Neural progenitor cell (in vitro differentiated cells): Measurements from ENCODE around the gene SCART1. TPM values are rescaled to one million over a fixed set of nuclear protein-coding genes. Genes with fewer than 3 reads are reported as not detected.

Experiments used
- DNase-seq: peaks from one replicate; pipeline ENCODE4 v3.0.0-alpha.2; 2016; ENCODE audit warnings: low spot score
- H2AFZ ChIP-seq: fragments of 200-600 bp; sonication (generic); replicated peaks from 2 replicates; pipeline ENCODE4 v1.6.1; 2016; ENCODE audit warnings: antibody characterized with exemption
- H3F3A ChIP-seq: fragments of 200-600 bp; sonication (generic); 2 replicates; pipeline ENCODE4 v1.6.1; 2016; ENCODE audit warnings: antibody characterized with exemption, low read depth
- H3K27ac ChIP-seq: fragments of 200-600 bp; sonication (generic); 2 replicates; pipeline ENCODE4 v1.5.1; 2016; ENCODE audit warnings: mild to moderate bottlenecking
- H3K27me3 ChIP-seq: fragments of 200-600 bp; sonication (generic); 2 replicates; pipeline ENCODE4 v1.6.1; 2016; ENCODE audit warnings: mild to moderate bottlenecking, moderate library complexity
- H3K36me3 ChIP-seq: fragments of 200-600 bp; sonication (generic); 2 replicates; pipeline ENCODE4 v1.5.1; 2016
- H3K4me1 ChIP-seq: fragments of 200-600 bp; sonication (generic); 2 replicates; pipeline ENCODE4 v1.6.1; 2016; ENCODE audit warnings: mixed run types
- H3K4me2 ChIP-seq: fragments of 200-600 bp; sonication (generic); 2 replicates; pipeline ENCODE4 v1.6.1; 2016
- H3K4me3 ChIP-seq: fragments of 200-600 bp; sonication (generic); 2 replicates; pipeline ENCODE4 v1.5.1; 2016
- H3K79me2 ChIP-seq: fragments of 200-600 bp; sonication (generic); 2 replicates; pipeline ENCODE4 v1.6.1; 2016; ENCODE audit warnings: low read depth
- H3K9ac ChIP-seq: fragments of 200-600 bp; sonication (generic); 2 replicates; pipeline ENCODE4 v1.6.1; 2016
- H3K9me3 ChIP-seq: fragments of 200-600 bp; sonication (generic); 2 replicates; pipeline ENCODE4 v1.5.1; 2016; ENCODE audit warnings: low read depth
- H4K20me1 ChIP-seq: fragments of 200-600 bp; sonication (generic); 2 replicates; pipeline ENCODE4 v1.6.1; 2016; ENCODE audit warnings: low read depth
- H3K27ac Mint-ChIP-seq: 3 replicates; pipeline ENCODE4 v1.8.0; 2021; ENCODE audit warnings: mixed read lengths
- H3K27me3 Mint-ChIP-seq: 2 replicates; pipeline ENCODE4 v1.8.0; 2022; ENCODE audit warnings: low read depth, mild to moderate bottlenecking, inconsistent platforms, moderate library complexity, mixed read lengths; ENCODE audit not compliant: insufficient read depth
- H3K36me3 Mint-ChIP-seq: 3 replicates; pipeline ENCODE4 v1.8.0; 2021; ENCODE audit warnings: mixed read lengths
- H3K4me1 Mint-ChIP-seq: 3 replicates; pipeline ENCODE4 v1.8.0; 2021; ENCODE audit warnings: mixed read lengths
- H3K4me3 Mint-ChIP-seq: 3 replicates; pipeline ENCODE4 v1.8.0; 2021; ENCODE audit warnings: mild to moderate bottlenecking, moderate library complexity, mixed read lengths
- H3K9me3 Mint-ChIP-seq: 3 replicates; pipeline ENCODE4 v1.8.0; 2020; ENCODE audit warnings: mixed read lengths
- EZH2 ChIP-seq: fragments of 200-600 bp; sonication (generic); IDR thresholded peaks from 2 replicates; pipeline ENCODE4 v1.6.1; 2017; ENCODE audit warnings: antibody characterized with exemption, mild to moderate bottlenecking, moderate library complexity
- EZH2phosphoT487 ChIP-seq: fragments of 200-600 bp; sonication (generic); IDR thresholded peaks from 2 replicates; pipeline ENCODE4 v1.6.1; 2017; ENCODE audit warnings: antibody characterized with exemption
- total RNA-seq: library from RNA; depleted of rRNA; stranded (reverse); fragments of >200 nt; gene quantifications from 2 replicates; pipeline ENCODE4 v1.2.3, GENCODE V29; 2015; ENCODE audit warnings: low replicate concordance
- TF ChIP-seq, protein P1 (sequence below): fragments of 200-600 bp; sonication (generic); IDR thresholded peaks from 2 replicates; pipeline ENCODE4 v1.5.1; 2017; ENCODE audit warnings: antibody characterized with exemption, mild to moderate bottlenecking

SCART1 gene
- total RNA-seq, 1 donor from 2014 or later: 0.49 TPM

GRCh38 chr10:133473270-133473669, 19.5 kb downstream of the SCART1 start:
- Histone ChIP-seq H3K4me1 (no peaks in the 10 kb centered on the region), H4K20me1 (no peaks in the 10 kb centered on the region), H3K27me3 (no peaks in the 10 kb centered on the region), H3K27ac (no peak overlapping the region), H3K4me3 (no peak overlapping the region), H3K4me2 (no peak overlapping the region), H3K79me2 (no peaks in the 10 kb centered on the region), H3K9ac (no peak overlapping the region), H3F3A (no peaks in the 10 kb centered on the region), H3K36me3 (no peaks in the 10 kb centered on the region), H3K9me3 (peaks cover 3% of the 10 kb centered on the region), H2AFZ (no peak overlapping the region)
- H3K27ac Mint-ChIP-seq: no peak overlapping the region
- H3K36me3 Mint-ChIP-seq: no peaks in the 10 kb centered on the region
- TF ChIP-seq, protein P1, sequence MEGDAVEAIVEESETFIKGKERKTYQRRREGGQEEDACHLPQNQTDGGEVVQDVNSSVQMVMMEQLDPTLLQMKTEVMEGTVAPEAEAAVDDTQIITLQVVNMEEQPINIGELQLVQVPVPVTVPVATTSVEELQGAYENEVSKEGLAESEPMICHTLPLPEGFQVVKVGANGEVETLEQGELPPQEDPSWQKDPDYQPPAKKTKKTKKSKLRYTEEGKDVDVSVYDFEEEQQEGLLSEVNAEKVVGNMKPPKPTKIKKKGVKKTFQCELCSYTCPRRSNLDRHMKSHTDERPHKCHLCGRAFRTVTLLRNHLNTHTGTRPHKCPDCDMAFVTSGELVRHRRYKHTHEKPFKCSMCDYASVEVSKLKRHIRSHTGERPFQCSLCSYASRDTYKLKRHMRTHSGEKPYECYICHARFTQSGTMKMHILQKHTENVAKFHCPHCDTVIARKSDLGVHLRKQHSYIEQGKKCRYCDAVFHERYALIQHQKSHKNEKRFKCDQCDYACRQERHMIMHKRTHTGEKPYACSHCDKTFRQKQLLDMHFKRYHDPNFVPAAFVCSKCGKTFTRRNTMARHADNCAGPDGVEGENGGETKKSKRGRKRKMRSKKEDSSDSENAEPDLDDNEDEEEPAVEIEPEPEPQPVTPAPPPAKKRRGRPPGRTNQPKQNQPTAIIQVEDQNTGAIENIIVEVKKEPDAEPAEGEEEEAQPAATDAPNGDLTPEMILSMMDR: no peak
- TF ChIP-seq EZH2phosphoT487: no peak
- TF ChIP-seq EZH2: no peak
- peaks cover 2% of the 10 kb centered on the region for H3K27me3 Mint-ChIP-seq
- H3K4me1 Mint-ChIP-seq: no peaks in the 10 kb centered on the region
- no peak for DNase-seq
- no peak overlapping the region for H3K4me3 Mint-ChIP-seq
- H3K9me3 Mint-ChIP-seq: peaks cover 15% of the 10 kb centered on the region

DNA sequence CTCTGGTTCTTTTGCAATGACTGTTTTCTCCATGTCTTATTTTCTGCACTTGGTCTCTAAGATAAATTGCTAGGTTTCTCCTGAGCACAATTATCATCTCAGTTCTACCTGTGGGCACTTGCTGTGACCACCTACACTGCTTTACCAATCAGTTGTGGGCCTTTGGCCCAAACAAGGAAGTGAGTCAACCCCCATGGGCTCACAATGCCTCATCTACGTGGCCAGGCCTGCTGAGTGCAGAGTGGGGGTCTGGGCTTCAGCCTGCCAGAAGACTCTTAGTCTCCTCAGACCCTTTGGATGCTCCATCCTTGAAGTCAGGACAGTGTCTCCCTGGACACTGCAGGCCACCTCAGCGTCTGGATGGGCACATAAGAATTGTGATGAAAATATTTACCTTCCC, 20.3 kb downstream of the SCART1 start:
- Mint-ChIP-seq H3K4me3 (no peak overlapping the region), H3K36me3 (no peaks in the 10 kb centered on the region), H3K9me3 (peaks cover 14% of the 10 kb centered on the region), H3K27ac (no peak overlapping the region), H3K27me3 (peaks cover 2% of the 10 kb centered on the region), H3K4me1 (no peaks in the 10 kb centered on the region)
- Histone ChIP-seq H3K27ac (no peak overlapping the region), H3K4me3 (no peak overlapping the region), H3K79me2 (no peaks in the 10 kb centered on the region), H3K4me1 (no peaks in the 10 kb centered on the region), H3K9ac (no peak overlapping the region), H3K27me3 (no peaks in the 10 kb centered on the region), H3K9me3 (peaks cover 3% of the 10 kb centered on the region), H3K4me2 (no peak overlapping the region), H2AFZ (no peak overlapping the region), H3F3A (no peaks in the 10 kb centered on the region), H3K36me3 (no peaks in the 10 kb centered on the region), H4K20me1 (no peaks in the 10 kb centered on the region)
- DNase-seq: no peak
- no peak for TF ChIP-seq EZH2phosphoT487
- TF ChIP-seq, protein P1: no peak

DNA sequence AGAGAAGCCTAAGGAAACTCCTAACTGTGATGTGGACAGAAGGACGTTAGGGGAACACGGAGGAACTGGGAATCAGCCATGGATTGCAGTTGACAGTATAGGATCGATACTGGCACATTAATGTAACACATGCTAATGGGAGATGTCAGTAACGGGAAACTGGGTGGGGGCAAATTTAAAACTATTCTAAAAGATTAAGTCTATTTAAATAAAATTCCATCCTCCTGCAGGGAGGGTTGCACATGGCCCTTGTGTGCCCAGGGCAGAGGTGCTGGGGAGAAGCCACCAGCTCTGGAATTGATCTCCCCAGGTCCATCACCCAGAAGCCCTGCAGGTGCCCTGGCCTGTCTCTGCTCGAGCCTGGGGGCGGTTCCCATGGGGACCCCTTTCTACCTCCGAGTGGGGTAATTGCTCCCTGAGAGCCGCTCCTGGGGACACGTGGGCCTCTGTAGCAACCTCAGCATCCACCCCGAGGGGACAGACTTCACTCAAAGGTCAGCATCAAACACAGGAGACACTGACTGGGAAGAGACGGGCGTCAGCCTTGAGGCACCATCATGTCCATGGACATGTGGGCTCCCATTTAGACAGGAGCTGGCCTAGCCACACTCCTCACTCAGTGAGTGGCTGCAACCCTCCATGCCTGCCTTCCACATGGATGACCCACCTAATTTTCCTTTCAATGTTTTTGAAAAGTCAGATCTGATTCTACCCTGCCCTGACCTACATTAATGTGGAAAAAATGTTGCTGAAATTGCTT, 21.1 kb downstream of the SCART1 start:
- H3K27me3 ChIP-seq: no peaks in the 10 kb centered on the region
- H3K36me3 ChIP-seq: no peaks in the 10 kb centered on the region
- no peak overlapping the region for H3K27ac ChIP-seq
- TF ChIP-seq EZH2phosphoT487 (no peak), EZH2 (no peak)
- TF ChIP-seq, protein P1: no peak
- no peaks in the 10 kb centered on the region for H3K79me2 ChIP-seq
- Mint-ChIP-seq H3K4me3 (no peak overlapping the region), H3K27me3 (peaks cover 2% of the 10 kb centered on the region), H3K4me1 (no peaks in the 10 kb centered on the region), H3K9me3 (peaks cover 9% of the 10 kb centered on the region), H3K27ac (no peak overlapping the region), H3K36me3 (no peaks in the 10 kb centered on the region)
- no peaks in the 10 kb centered on the region for H3K4me1 ChIP-seq
- H3K4me3 ChIP-seq: no peak overlapping the region
- peaks cover 3% of the 10 kb centered on the region for H3K9me3 ChIP-seq
- H2AFZ ChIP-seq: no peak overlapping the region
- H3K9ac ChIP-seq: no peak overlapping the region
- no peak for DNase-seq
- H3F3A ChIP-seq: no peaks in the 10 kb centered on the region
- H4K20me1 ChIP-seq: no peaks in the 10 kb centered on the region
- no peak overlapping the region for H3K4me2 ChIP-seq
